HepG2 (cell line): Measurements from ENCODE around the gene AK6. TPM values are rescaled to one million over a fixed set of nuclear protein-coding genes. Genes with fewer than 3 reads are reported as not detected.

Source experiments
- CC2D1A ChIP-seq: sonication (generic); formaldehyde crosslinking; IDR thresholded peaks from 2 replicates; pipeline ENCODE4 v1.8.1; 2023; ENCODE audit warnings: mild to moderate bottlenecking, missing genetic modification reagents
- CCAR2 ChIP-seq: fragments of 200-400 bp; formaldehyde crosslinking; optimal IDR thresholded peaks from 2 replicates; pipeline ENCODE3; 2018; ENCODE audit warnings: low read depth, mild to moderate bottlenecking, low read length, moderate library complexity
- CENPBD1 ChIP-seq: sonication (generic); formaldehyde crosslinking; IDR thresholded peaks from 2 replicates; pipeline ENCODE4 v1.8.0; 2022; ENCODE audit warnings: missing genetic modification reagents, low read depth, mild to moderate bottlenecking, borderline replicate concordance
- CREM ChIP-seq, 2 experiments: sonication (generic) in 1 of 2; formaldehyde crosslinking in 1 of 2; IDR thresholded peaks; 2 replicates each; pipeline versions ENCODE4 v1.4.0 to v1.6.1; 2016 to 2020; ENCODE audit warnings: antibody characterized with exemption in 1 of 2, mild to moderate bottlenecking in 1 of 2, missing genetic modification reagents in 1 of 2
- CSRNP1 ChIP-seq: sonication (generic); formaldehyde crosslinking; IDR thresholded peaks from 2 replicates; pipeline ENCODE4 v1.8.1; 2023; ENCODE audit warnings: mild to moderate bottlenecking, missing genetic modification reagents
- EP300 ChIP-seq, 3 experiments: sonication (generic) in 1 of 3; formaldehyde crosslinking in 1 of 3; IDR thresholded peaks; 2 replicates each; pipeline versions ENCODE4 v1.5.1 to v1.6.1; 2011 to 2020; ENCODE audit warnings: low read depth in 2 of 3, low read length in 2 of 3, borderline replicate concordance in 1 of 3, improper control_type of control experiment in 1 of 3, mild to moderate bottlenecking in 1 of 3, missing genetic modification reagents in 1 of 3, moderate library complexity in 1 of 3
- ETS1 ChIP-seq: sonication (generic); formaldehyde crosslinking; IDR thresholded peaks from 2 replicates; pipeline ENCODE4 v1.4.0; 2020; ENCODE audit warnings: missing genetic modification reagents
- FOSL2 ChIP-seq: sonication (generic); formaldehyde crosslinking; IDR thresholded peaks from 2 replicates; pipeline ENCODE4 v1.4.0; 2020; ENCODE audit warnings: missing genetic modification reagents
- FOXA1 ChIP-seq, 2 experiments: fragments of 450-650 bp in 1 of 2; sonication (generic) in 1 of 2; formaldehyde crosslinking in 1 of 2; IDR thresholded peaks; 2 replicates each; pipeline versions ENCODE4 v1.4.0 to v1.6.1; 2016 to 2020; ENCODE audit warnings: missing genetic modification reagents in 1 of 2
- FOXA3 ChIP-seq: IDR thresholded peaks from 2 replicates; pipeline ENCODE4 v1.6.1; 2016; ENCODE audit warnings: missing genetic modification reagents, missing compliant biosample characterization
- GATA4 ChIP-seq: sonication (generic); IDR thresholded peaks from 2 replicates; pipeline ENCODE4 v1.6.1; 2016; ENCODE audit warnings: antibody characterized with exemption, low read depth, borderline replicate concordance
- MED8 ChIP-seq: sonication (generic); formaldehyde crosslinking; IDR thresholded peaks from 2 replicates; pipeline ENCODE4 v1.8.1; 2023; ENCODE audit warnings: mild to moderate bottlenecking, missing genetic modification reagents; ENCODE audit not compliant: insufficient replicate concordance
- MXD4 ChIP-seq: IDR thresholded peaks from 2 replicates; pipeline ENCODE4 v1.6.1; 2016; ENCODE audit warnings: mild to moderate bottlenecking, missing biosample characterization, missing genetic modification reagents
- ONECUT2 ChIP-seq: sonication (generic); formaldehyde crosslinking; IDR thresholded peaks from 2 replicates; pipeline ENCODE4 v1.4.0; 2020; ENCODE audit warnings: missing genetic modification reagents
- PAF1 ChIP-seq: IDR thresholded peaks from 2 replicates; pipeline ENCODE4 v1.6.1; 2016; ENCODE audit warnings: missing genetic modification reagents, missing compliant biosample characterization
- SIN3B ChIP-seq: fragments of 150-350 bp; IDR thresholded peaks from 2 replicates; pipeline ENCODE4 v1.6.1; 2014; ENCODE audit warnings: low read length
- SRSF1 ChIP-seq: fragments of 200-400 bp; formaldehyde crosslinking; optimal IDR thresholded peaks from 2 replicates; pipeline ENCODE3; 2017; ENCODE audit warnings: mild to moderate bottlenecking, low read depth, low read length, moderate library complexity
- WIZ ChIP-seq: sonication (generic); formaldehyde crosslinking; IDR thresholded peaks from 2 replicates; pipeline ENCODE4 v1.5.1; 2020; ENCODE audit warnings: mild to moderate bottlenecking, missing genetic modification reagents
- YEATS4 ChIP-seq: sonication (generic); formaldehyde crosslinking; IDR thresholded peaks from 2 replicates; pipeline ENCODE4 v1.4.0; 2020; ENCODE audit warnings: missing genetic modification reagents, borderline replicate concordance
- ZBTB21 ChIP-seq: sonication (generic); formaldehyde crosslinking; IDR thresholded peaks from 2 replicates; pipeline ENCODE4 v1.4.0; 2020; ENCODE audit warnings: missing genetic modification reagents
- ZBTB7B ChIP-seq: sonication (generic); formaldehyde crosslinking; IDR thresholded peaks from 2 replicates; pipeline ENCODE4 v1.4.0; 2020; ENCODE audit warnings: missing genetic modification reagents
- ZMAT3 ChIP-seq: sonication (generic); formaldehyde crosslinking; conservative IDR thresholded peaks from 2 replicates; pipeline ENCODE4 v1.7.0; 2021; ENCODE audit warnings: missing genetic modification reagents
- ZNF234 ChIP-seq: sonication (generic); formaldehyde crosslinking; conservative IDR thresholded peaks from 2 replicates; pipeline ENCODE4 v1.5.1; 2020; ENCODE audit warnings: mild to moderate bottlenecking, missing genetic modification reagents
- ZNF30 ChIP-seq: sonication (generic); formaldehyde crosslinking; IDR thresholded peaks from 2 replicates; pipeline ENCODE4 v1.5.0; 2020; ENCODE audit warnings: mild to moderate bottlenecking, missing genetic modification reagents
- ZNF33B ChIP-seq: sonication (generic); formaldehyde crosslinking; IDR thresholded peaks from 2 replicates; pipeline ENCODE4 v1.5.1; 2020; ENCODE audit warnings: mild to moderate bottlenecking, missing genetic modification reagents
- ZNF343 ChIP-seq: sonication (generic); formaldehyde crosslinking; IDR thresholded peaks from 2 replicates; pipeline ENCODE4 v1.4.0; 2020; ENCODE audit warnings: mild to moderate bottlenecking, missing genetic modification reagents
- ZNF530 ChIP-seq: sonication (generic); formaldehyde crosslinking; IDR thresholded peaks from 2 replicates; pipeline ENCODE4 v1.5.0; 2020; ENCODE audit warnings: low read depth, mild to moderate bottlenecking, missing genetic modification reagents
- polyA plus RNA-seq, 8 experiments: library from polyadenylated mRNA; depleted of rRNA in 3 of 8; stranded (reverse) in 7 of 8; unstranded in 1 of 8; fragments of >200 nt; fragmentation: Illumina TruSeq in 4 of 8; extraction: Trizol in 4 of 8; gene quantifications; 2 replicates each; pipeline versions ENCODE4 v1.2.1 to v1.2.3, GENCODE V29; 2011 to 2016; ENCODE audit warnings: low read depth in 4 of 8, missing spikeins in 1 of 8, mixed read lengths in 1 of 8; ENCODE audit not compliant: insufficient read depth in 1 of 8
- total RNA-seq, 5 experiments: library from RNA; depleted of rRNA; stranded (reverse); fragments of >200 nt; fragmentation: Illumina TruSeq; extraction: Trizol; gene quantifications; 2 replicates each; pipeline ENCODE4 v1.2.3, GENCODE V29; 2016; ENCODE audit warnings: low read depth in 1 of 5

Gene AK6
- total and polyA plus RNA-seq, 2 of the 13 experiments (the other 11 are each of a cell fraction or from before 2014, with no cell fraction given), result 31.1 to 77.2 TPM

- TF ChIP-seq ZMAT3 (CRISPR knock-in tag) (peak; percentile 92), FOSL2 (0 out of 2 replicates have a peak, but pooled peaks have one; percentile 31), CCAR2 (no peak), ZNF33B (CRISPR knock-in tag) (no peak), EP300 (IDR thresholded peaks at IDR 0.05; ENCODE audit: low read depth in 2 of 2, low read length in 2 of 2) (no peak), EP300 (CRISPR knock-in tag; IDR thresholded peaks at IDR 0.05; ENCODE audit: borderline replicate concordance) (peak; percentile 10; the same call in 1 of the 2 replicates), ZNF30 (no peak), ONECUT2 (CRISPR knock-in tag) (peak; percentile 4; the same call in 1 of the 2 replicates), PAF1 (CRISPR knock-in tag) (no peak), FOXA1 (IDR thresholded peaks at IDR 0.05) (no peak), FOXA1 (CRISPR knock-in tag; IDR thresholded peaks at IDR 0.05) (peak; percentile 10; the same call in 1 of the 2 replicates), SIN3B (no peak; the same call in 1 of the 2 replicates), CC2D1A (CRISPR knock-in tag) (0 out of 2 replicates have a peak, but pooled peaks have one; percentile 59), ZNF234 (no peak), WIZ (no peak; the same call in 1 of the 2 replicates), ZNF343 (CRISPR knock-in tag) (peak; percentile 83), GATA4 (peak; percentile 37; the same call in 1 of the 2 replicates), MXD4 (peak; percentile 65), CSRNP1 (CRISPR knock-in tag) (no peak; the same call in 1 of the 2 replicates), ZBTB7B (CRISPR knock-in tag) (peak; percentile 98), YEATS4 (peak; percentile 96), FOXA3 (CRISPR knock-in tag) (peak; percentile 7; the same call in 1 of the 2 replicates), ZNF530 (CRISPR knock-in tag) (no peak), SRSF1 (peak; percentile 44), MED8 (CRISPR knock-in tag) (peak; percentile 90), ETS1 (no peak), ZBTB21 (no peak), CREM (IDR thresholded peaks at IDR 0.05) (peak; percentile 59; the same call in 1 of the 2 replicates), CREM (CRISPR knock-in tag; IDR thresholded peaks at IDR 0.05) (no peak), CENPBD1 (CRISPR knock-in tag) (0 out of 2 replicates have a peak, but pooled peaks have one; percentile 63)
Measured at GRCh38 chr5:69369340-69370121, at the start of gene AK6, which contains the start of the genes RAD17 and TAF9 (continued).
